Smooth muscle cell (in vitro differentiated cells): ENCODE results near the gene ERC2. TPM values are rescaled to one million over a fixed set of nuclear protein-coding genes. Genes with fewer than 3 reads are reported as not detected.

ENCODE experiments used
- DNase-seq: peaks from one replicate; lab custom pipeline; 2025; ENCODE audit not compliant: unreplicated experiment; lab: John Stamatoyannopoulos, UW
- H2AFZ ChIP-seq: fragments of 200-600 bp; sonication (generic); 2 replicates; pipeline ENCODE4 v1.6.0; 2016; ENCODE audit warnings: antibody characterized with exemption, low read depth, mild to moderate bottlenecking
- H3F3A ChIP-seq: fragments of 200-600 bp; sonication (generic); 2 replicates; pipeline ENCODE4 v1.6.0; 2017; ENCODE audit warnings: antibody characterized with exemption, low read depth
- H3K27ac ChIP-seq: fragments of 200-600 bp; sonication (generic); 2 replicates; pipeline ENCODE4 v1.5.1; 2016; ENCODE audit warnings: low read depth, mild to moderate bottlenecking
- H3K27me3 ChIP-seq: fragments of 200-600 bp; sonication (generic); 2 replicates; pipeline ENCODE4 v1.6.1; 2016; ENCODE audit warnings: low read depth, mild to moderate bottlenecking
- H3K36me3 ChIP-seq: fragments of 200-600 bp; sonication (generic); 2 replicates; pipeline ENCODE4 v1.5.1; 2016; ENCODE audit warnings: low read depth
- H3K4me1 ChIP-seq: fragments of 200-600 bp; sonication (generic); 2 replicates; pipeline ENCODE4 v1.5.1; 2016; ENCODE audit warnings: low read depth
- H3K4me2 ChIP-seq: fragments of 200-600 bp; sonication (generic); 2 replicates; pipeline ENCODE4 v1.6.0; 2016; ENCODE audit warnings: mild to moderate bottlenecking
- H3K4me3 ChIP-seq: fragments of 200-600 bp; sonication (generic); 2 replicates; pipeline ENCODE4 v1.5.1; 2016; ENCODE audit warnings: mild to moderate bottlenecking
- H3K79me2 ChIP-seq: fragments of 200-600 bp; sonication (generic); 2 replicates; pipeline ENCODE4 v1.6.0; 2016; ENCODE audit warnings: low read depth, mild to moderate bottlenecking
- H3K9ac ChIP-seq: fragments of 200-600 bp; sonication (generic); 2 replicates; pipeline ENCODE4 v1.6.0; 2016; ENCODE audit warnings: low read depth
- H3K9me3 ChIP-seq: fragments of 200-600 bp; sonication (generic); replicated peaks from 2 replicates; pipeline ENCODE4 v1.5.1; 2016; ENCODE audit warnings: low read depth
- H4K20me1 ChIP-seq: fragments of 200-600 bp; sonication (generic); 2 replicates; pipeline ENCODE4 v1.6.0; 2016; ENCODE audit warnings: low read depth
- CTCF ChIP-seq: fragments of 200-600 bp; sonication (generic); IDR thresholded peaks from 2 replicates; pipeline ENCODE4 v1.5.1; 2017; ENCODE audit warnings: borderline replicate concordance, mild to moderate bottlenecking, antibody characterized with exemption; ENCODE audit not compliant: insufficient read depth, poor library complexity, severe bottlenecking
- WGBS: methylation state at CpG from one replicate; pipeline ENCODE4 v1.1.7; 2016; ENCODE audit warnings: low lambda C conversion rate; 5-methylcytosine and 5-hydroxymethylcytosine counted together
- polyA plus RNA-seq: library from polyadenylated mRNA; unstranded; fragments of >200 nt; fragmentation: Nextera tagmentation; extraction: Ambion mirVana; gene quantifications from 2 replicates; pipeline ENCODE4 v1.2.1, GENCODE V29; 2016
- total RNA-seq: library from RNA; depleted of rRNA; stranded (reverse); fragments of >200 nt; gene quantifications from 2 replicates; pipeline ENCODE4 v1.2.3, GENCODE V29; 2014

ERC2 gene
- total and polyA plus RNA-seq, 2 experiments from 2014 or later, result 1.1 TPM; not detected in 1

DNA sequence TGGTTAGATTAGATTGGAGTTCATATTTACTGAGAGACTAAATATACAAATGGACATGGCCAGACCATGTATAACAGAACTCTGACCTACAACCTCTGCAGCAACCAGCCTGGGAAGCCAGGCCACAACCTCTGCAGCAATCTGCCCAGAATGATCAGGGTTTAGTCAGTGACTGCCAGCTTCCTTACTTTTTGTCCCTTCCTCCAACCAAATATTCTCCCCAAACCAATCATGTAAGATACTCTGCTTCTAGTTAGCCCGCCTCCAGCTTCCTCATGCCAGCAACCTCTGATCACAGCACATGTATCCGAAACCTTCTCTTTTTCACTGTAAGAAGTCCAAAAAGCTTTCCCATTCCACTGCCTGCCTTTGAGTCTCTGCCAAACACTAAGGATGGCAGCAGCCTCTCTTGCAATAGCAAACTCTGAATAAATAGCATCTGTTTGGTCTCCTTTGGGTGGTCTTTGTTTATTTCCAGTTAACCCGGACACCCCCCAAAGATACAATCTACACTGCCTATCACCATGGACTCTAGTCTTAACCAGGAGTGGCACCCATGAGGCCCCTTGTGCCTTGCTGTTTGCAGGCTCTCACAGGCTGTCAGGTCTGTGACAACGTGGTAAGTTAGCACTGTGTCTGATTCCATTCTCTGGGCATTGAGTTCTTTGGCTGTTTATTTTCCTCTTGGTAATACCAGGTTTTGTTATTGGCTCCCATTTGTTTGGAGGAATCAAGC lies 102.2 kb downstream of the ERC2 start:
- Histone ChIP-seq H4K20me1 (no peaks in the 10 kb centered on the region), H3K4me2 (peak overlapping the region; percentile 23), H3K36me3 (no peaks in the 10 kb centered on the region), H3K9me3 (no peaks in the 10 kb centered on the region), H3K9ac (no peak overlapping the region), H3K79me2 (no peaks in the 10 kb centered on the region), H3K27ac (peak overlapping the region; percentile 50), H3K4me1 (peaks cover 22% of the 10 kb centered on the region), H3F3A (peaks cover 8% of the 10 kb centered on the region), H3K27me3 (no peaks in the 10 kb centered on the region), H3K4me3 (no peak overlapping the region), H2AFZ (no peak overlapping the region)
- DNase-seq, result no peak
- 52% methylated on average over 4 of the region's 4 CpGs for WGBS
- TF ChIP-seq CTCF, result no peak

GRCh38 chr3:56364665-56365064 lies 103.6 kb downstream of the ERC2 start:
- WGBS, result 71% methylated on average over 3 of the region's 3 CpGs
- H3K27ac ChIP-seq, result no peak overlapping the region

DNA sequence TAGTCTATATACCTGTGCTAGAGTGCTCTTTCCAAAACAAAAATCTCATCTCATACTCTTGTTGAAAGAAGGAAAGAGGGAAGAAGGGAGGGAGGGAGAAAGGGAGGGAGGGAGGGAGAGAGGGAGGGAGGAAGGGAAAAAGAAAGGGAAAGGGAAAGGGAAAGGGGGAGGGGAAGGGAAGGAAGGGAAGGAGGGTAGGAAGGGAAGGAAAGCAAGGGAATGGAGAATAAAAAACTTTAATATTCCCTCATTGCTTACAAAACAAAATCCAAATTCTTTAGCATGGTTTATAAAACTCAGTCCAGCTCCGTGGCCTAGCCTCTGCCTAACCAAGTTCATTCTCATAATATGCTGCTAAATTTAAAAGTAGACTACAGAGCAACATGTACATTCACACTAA lies 104.5 kb downstream of the ERC2 start:
- 90% methylated on average over 1 of the region's 1 CpG for WGBS
- Histone ChIP-seq H3K27ac (no peak overlapping the region), H3K4me1 (peaks cover 22% of the 10 kb centered on the region), H3K4me2 (no peak overlapping the region), H3K36me3 (no peaks in the 10 kb centered on the region), H3K9ac (no peak overlapping the region), H3K27me3 (no peaks in the 10 kb centered on the region), H2AFZ (no peak overlapping the region), H3K4me3 (no peak overlapping the region), H3F3A (peaks cover 8% of the 10 kb centered on the region), H3K79me2 (no peaks in the 10 kb centered on the region), H3K9me3 (no peaks in the 10 kb centered on the region), H4K20me1 (no peaks in the 10 kb centered on the region)
- no peak for DNase-seq
- TF ChIP-seq CTCF, result no peak

More at GRCh38 chr3:56364665-56365064, 103.6 kb downstream of the ERC2 start:
- Histone ChIP-seq H3K4me3 (no peak overlapping the region), H3K36me3 (no peaks in the 10 kb centered on the region), H4K20me1 (no peaks in the 10 kb centered on the region), H3K4me2 (no peak overlapping the region), H3K27me3 (no peaks in the 10 kb centered on the region), H3F3A (peaks cover 8% of the 10 kb centered on the region), H3K79me2 (no peaks in the 10 kb centered on the region), H2AFZ (no peak overlapping the region), H3K9me3 (no peaks in the 10 kb centered on the region), H3K9ac (no peak overlapping the region), H3K4me1 (peaks cover 22% of the 10 kb centered on the region)
- no peak for TF ChIP-seq CTCF
- no peak for DNase-seq

DNA sequence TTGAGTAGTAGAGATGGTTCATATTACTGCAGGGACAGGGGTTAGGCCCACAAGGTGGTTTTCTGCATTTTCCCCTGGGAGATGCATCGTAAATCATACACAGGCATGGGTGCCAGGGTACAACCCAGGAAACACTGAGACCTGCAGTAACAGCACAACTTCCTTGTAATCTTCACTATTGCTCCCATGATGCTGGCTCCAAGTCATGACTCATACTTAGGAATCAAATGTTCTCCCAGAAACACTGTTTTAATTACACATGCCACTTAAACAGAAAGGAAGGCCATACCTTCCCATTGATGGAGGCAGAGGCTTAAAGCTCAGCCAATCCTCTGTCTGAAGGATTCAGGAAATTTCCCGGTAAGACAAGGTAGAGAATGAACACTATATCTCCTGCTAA lies 106.5 kb downstream of the ERC2 start:
- no peak overlapping the region for H2AFZ ChIP-seq
- DNase-seq, result no peak
- H3K36me3 ChIP-seq, result no peaks in the 10 kb centered on the region
- H3K4me1 ChIP-seq, result peaks cover 14% of the 10 kb centered on the region
- H4K20me1 ChIP-seq, result no peaks in the 10 kb centered on the region
- no peaks in the 10 kb centered on the region for H3K79me2 ChIP-seq
- H3K27me3 ChIP-seq, result no peaks in the 10 kb centered on the region
- H3K4me3 ChIP-seq, result no peak overlapping the region
- no peaks in the 10 kb centered on the region for H3K9me3 ChIP-seq
- H3K9ac ChIP-seq, result no peak overlapping the region
- no peak overlapping the region for H3K4me2 ChIP-seq
- 95% methylated on average over 2 of the region's 2 CpGs for WGBS
- H3F3A ChIP-seq, result peaks cover 8% of the 10 kb centered on the region
- H3K27ac ChIP-seq, result no peak overlapping the region
- TF ChIP-seq CTCF, result no peak
